BLaER1 treated with 17β-estradiol and CSF1 and Interleukin-3, amounts not matched to agents 10 nM and 100 nM (cell line): Measurements from ENCODE around the gene POU5F1.

Experiments used
- H3K27ac ChIP-seq, 11 experiments: shearing (Covaris generic); formaldehyde crosslinking; 2 replicates each; pipeline ENCODE4 v1.8.1; 2022
- H3K27me3 ChIP-seq, 11 experiments: shearing (Covaris generic); formaldehyde crosslinking; 2 replicates each; pipeline ENCODE4 v1.8.1; 2022
- H3K36me3 ChIP-seq, 11 experiments: shearing (Covaris generic); formaldehyde crosslinking; 2 replicates each; pipeline ENCODE4 v1.8.1; 2022
- H3K4me1 ChIP-seq, 10 experiments: shearing (Covaris generic); formaldehyde crosslinking; 2 replicates each; pipeline ENCODE4 v1.8.1; 2022
- H3K4me2 ChIP-seq, 11 experiments: shearing (Covaris generic); formaldehyde crosslinking; 2 replicates each; pipeline ENCODE4 v1.8.1; 2022
- H3K4me3 ChIP-seq, 10 experiments: shearing (Covaris generic); formaldehyde crosslinking; 2 replicates each; pipeline ENCODE4 v1.8.1; 2022
- H3K9ac ChIP-seq, 11 experiments: shearing (Covaris generic); formaldehyde crosslinking; 2 replicates each; pipeline ENCODE4 v1.8.1; 2022
- H3K9me3 ChIP-seq, 11 experiments: shearing (Covaris generic); formaldehyde crosslinking; replicated peaks in 1 of 11; 2 replicates each; pipeline ENCODE4 v1.8.1; 2022
- H4K20me1 ChIP-seq, 11 experiments: shearing (Covaris generic); formaldehyde crosslinking; 2 replicates each; pipeline ENCODE4 v1.8.1; 2022
- Cebpa-rat ChIP-seq, 11 experiments: shearing (Covaris generic); IDR thresholded peaks; 2 replicates each; pipeline ENCODE4 v1.8.1; 2022

POU5F1 gene

GRCh38 chr6:31154436-31154835, 16.0 kb downstream of the POU5F1 start:
- no peak overlapping the region for H3K27ac ChIP-seq
- peaks cover 28 to 60% (median 43%) of the 10 kb centered on the region in 11 experiments; a peak in 21 of 22 replicates for H3K36me3 ChIP-seq
- no peak for TF ChIP-seq Cebpa-rat (IDR thresholded peaks at IDR 0.05)
- peaks cover 0 to 1% (median 0%) of the 10 kb centered on the region in 11 experiments; a peak in 2 of 22 replicates for H4K20me1 ChIP-seq
- H3K4me1 ChIP-seq = peaks cover 14 to 30% (median 17%) of the 10 kb centered on the region in 10 experiments
- no peaks in the 10 kb centered on the region for H3K27me3 ChIP-seq
- H3K4me2 ChIP-seq = no peak overlapping the region
- no peak overlapping the region for H3K4me3 ChIP-seq
- H3K9ac ChIP-seq = 0 out of 22 replicates have a peak overlapping the region, but pooled peaks of 1 of the 11 experiments have one; percentile 31
- H3K9me3 ChIP-seq = no peaks in the 10 kb centered on the region

DNA sequence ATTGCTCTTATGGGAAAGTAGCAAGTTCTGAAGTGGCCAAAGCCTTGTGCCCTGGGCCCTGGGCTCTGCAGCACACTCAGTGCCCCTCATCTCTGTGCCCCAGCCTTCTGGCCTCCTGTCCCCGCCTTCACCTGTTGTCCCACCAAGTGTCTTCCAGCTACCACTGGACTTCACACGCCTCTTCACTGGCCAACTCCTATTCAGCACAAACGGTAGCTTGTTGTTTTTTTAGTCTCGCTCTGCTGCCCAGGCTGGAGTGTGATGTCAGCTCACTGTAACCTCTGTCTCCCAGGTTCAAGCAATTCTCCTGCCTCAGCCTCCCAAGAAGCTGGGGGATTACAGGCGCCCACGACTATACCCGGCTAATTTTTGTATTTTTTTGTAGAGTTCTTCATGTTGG, 17.7 kb downstream of the POU5F1 start:
- H3K9ac ChIP-seq = 0 out of 22 replicates have a peak overlapping the region, but pooled peaks of 1 of the 11 experiments have one; percentile 18
- H3K27ac ChIP-seq = no peak overlapping the region
- H3K4me3 ChIP-seq = no peak overlapping the region
- H3K36me3 ChIP-seq = peaks cover 31 to 70% (median 45%) of the 10 kb centered on the region in 11 experiments; a peak in 21 of 22 replicates
- H3K27me3 ChIP-seq = no peaks in the 10 kb centered on the region
- no peaks in the 10 kb centered on the region for H3K9me3 ChIP-seq
- no peak overlapping the region for H3K4me2 ChIP-seq
- H3K4me1 ChIP-seq = peaks cover 8 to 23% (median 11%) of the 10 kb centered on the region in 10 experiments; a peak in 19 of 20 replicates
- TF ChIP-seq Cebpa-rat (IDR thresholded peaks at IDR 0.05) = no peak
- no peaks in the 10 kb centered on the region; a peak in 2 of 22 replicates for H4K20me1 ChIP-seq

DNA sequence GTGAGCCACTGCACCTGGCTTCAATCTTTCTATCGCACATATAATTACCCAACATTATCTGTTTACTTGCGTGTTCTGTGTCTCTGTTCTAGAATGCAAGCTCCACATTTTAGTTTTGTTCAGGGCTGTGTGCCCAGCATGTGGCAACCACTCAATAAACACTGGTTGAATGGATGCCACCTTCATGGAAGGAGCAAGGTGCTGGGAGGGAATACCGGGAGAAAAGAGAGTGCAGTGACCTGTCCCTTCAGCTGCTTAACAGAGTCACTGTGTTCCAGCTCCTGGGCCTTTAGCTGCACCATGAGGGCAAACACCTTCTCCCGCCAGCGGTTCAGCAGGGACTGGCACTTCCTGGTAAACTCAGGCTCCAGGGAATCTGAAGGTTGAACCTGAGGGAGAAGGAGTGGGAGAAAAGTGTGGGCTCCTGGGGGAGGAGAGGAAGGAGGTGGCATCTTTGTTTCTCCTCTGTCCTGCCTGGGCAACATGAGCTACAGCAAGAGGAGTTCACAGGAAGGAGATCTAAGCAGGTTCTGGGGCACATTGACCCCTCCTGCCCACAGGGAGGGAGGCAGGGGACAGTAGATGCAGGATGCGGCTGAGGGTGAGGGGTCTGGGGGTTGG, 20.5 kb downstream of the POU5F1 start:
- no peak overlapping the region for H3K27ac ChIP-seq
- H3K36me3 ChIP-seq = peaks cover 25 to 74% (median 46%) of the 10 kb centered on the region in 11 experiments; a peak in 21 of 22 replicates
- H3K4me3 ChIP-seq = no peak overlapping the region
- H4K20me1 ChIP-seq = peaks cover 0 to 2% (median 0%) of the 10 kb centered on the region in 11 experiments; a peak in 2 of 22 replicates
- H3K27me3 ChIP-seq = no peaks in the 10 kb centered on the region
- no peaks in the 10 kb centered on the region for H3K9me3 ChIP-seq
- TF ChIP-seq Cebpa-rat (IDR thresholded peaks at IDR 0.05) = no peak
- H3K9ac ChIP-seq = no peak overlapping the region
- no peak overlapping the region for H3K4me2 ChIP-seq
- peaks cover 0 to 9% (median 0%) of the 10 kb centered on the region in 10 experiments; a peak in 3 of 20 replicates for H3K4me1 ChIP-seq

DNA sequence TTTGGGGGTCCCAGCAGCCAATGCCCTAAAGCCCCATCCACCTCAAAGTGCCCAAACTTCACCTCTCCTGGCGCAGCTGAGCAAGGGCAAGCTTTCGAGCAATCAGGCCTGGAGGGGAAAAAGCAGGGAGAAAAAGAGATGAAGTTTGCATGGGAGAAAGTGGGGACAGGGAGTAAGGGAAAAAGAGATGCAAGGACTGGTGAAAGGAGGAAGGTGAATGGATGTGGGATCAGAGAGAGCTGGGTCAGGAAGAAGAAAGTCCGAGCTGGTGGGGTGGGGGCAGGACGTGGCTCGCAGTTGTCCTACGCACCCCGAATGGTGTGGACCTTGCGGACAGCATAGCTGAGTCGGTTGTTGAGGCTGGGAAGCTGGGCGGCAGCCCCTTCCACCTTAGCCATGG, 25.1 kb downstream of the POU5F1 start:
- H3K27ac ChIP-seq = no peak overlapping the region

GRCh38 chr6:31144970-31145340, 25.5 kb downstream of the POU5F1 start:
- TF ChIP-seq Cebpa-rat (IDR thresholded peaks at IDR 0.05) = no peak
- no peaks in the 10 kb centered on the region for H3K9me3 ChIP-seq
- H4K20me1 ChIP-seq = peaks cover 0 to 6% (median 0%) of the 10 kb centered on the region in 11 experiments; a peak in 2 of 22 replicates
- peaks cover 29 to 62% (median 42%) of the 10 kb centered on the region in 11 experiments for H3K36me3 ChIP-seq
- no peak overlapping the region for H3K27ac ChIP-seq
- H3K27me3 ChIP-seq = no peaks in the 10 kb centered on the region
- no peak overlapping the region for H3K9ac ChIP-seq
- no peaks in the 10 kb centered on the region for H3K4me1 ChIP-seq
- no peak overlapping the region for H3K4me2 ChIP-seq
- no peak overlapping the region for H3K4me3 ChIP-seq

More for the DNA sequence above, 25.1 kb downstream of the POU5F1 start:
- Histone ChIP-seq H3K9me3 (no peaks in the 10 kb centered on the region), H3K4me2 (no peak overlapping the region), H4K20me1 (peaks cover 0 to 6% (median 0%) of the 10 kb centered on the region in 11 experiments; a peak in 2 of 22 replicates), H3K36me3 (peaks cover 31 to 66% (median 46%) of the 10 kb centered on the region in 11 experiments), H3K27me3 (no peaks in the 10 kb centered on the region), H3K4me3 (no peak overlapping the region), H3K9ac (0 out of 22 replicates have a peak overlapping the region, but pooled peaks of 1 of the 11 experiments have one; percentile 11), H3K4me1 (no peaks in the 10 kb centered on the region)
- no peak for TF ChIP-seq Cebpa-rat (IDR thresholded peaks at IDR 0.05)

- TF ChIP-seq Cebpa-rat (IDR thresholded peaks at IDR 0.05) = no peak
- H3K27ac ChIP-seq = no peak overlapping the region
- H3K36me3 ChIP-seq = peaks cover 23 to 57% (median 39%) of the 10 kb centered on the region in 11 experiments; a peak in 21 of 22 replicates
Observed at GRCh38 chr6:31144296-31144969, 26.0 kb downstream of the POU5F1 start.

DNA sequence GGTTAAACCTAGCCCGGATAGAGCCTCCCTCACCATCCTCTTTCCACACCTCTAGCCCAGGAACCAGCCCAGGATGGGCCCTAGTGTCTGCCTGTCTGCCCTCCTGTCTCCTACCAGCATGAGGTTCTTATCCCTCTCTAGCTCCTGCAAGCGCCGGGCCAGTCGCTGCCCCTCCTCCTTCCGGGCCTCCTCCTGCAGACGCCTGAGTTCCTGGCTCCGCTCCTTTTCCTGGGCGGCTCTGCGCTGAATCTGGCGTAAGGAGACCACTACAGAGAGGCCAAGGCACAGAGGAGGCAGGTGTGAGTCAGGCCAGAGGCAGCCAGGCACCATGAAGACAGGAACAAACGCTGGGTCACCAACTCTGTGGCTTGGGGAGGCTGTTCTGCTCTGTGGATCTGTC, 27.3 kb downstream of the POU5F1 start:
- Histone ChIP-seq H3K27ac (no peak overlapping the region), H3K4me1 (no peaks in the 10 kb centered on the region), H4K20me1 (peaks cover 0 to 6% (median 0%) of the 10 kb centered on the region in 11 experiments; a peak in 1 of 22 replicates), H3K4me3 (no peak overlapping the region), H3K36me3 (peaks cover 21 to 50% (median 35%) of the 10 kb centered on the region in 11 experiments; a peak in 21 of 22 replicates), H3K9ac (no peak overlapping the region; a peak in 1 of 22 replicates), H3K9me3 (no peaks in the 10 kb centered on the region), H3K4me2 (no peak overlapping the region), H3K27me3 (no peaks in the 10 kb centered on the region)
- TF ChIP-seq Cebpa-rat (IDR thresholded peaks at IDR 0.05) = no peak

More at GRCh38 chr6:31144296-31144969, 26.0 kb downstream of the POU5F1 start:
- Histone ChIP-seq H3K4me2 (no peak overlapping the region), H3K9ac (no peak overlapping the region), H3K4me3 (no peak overlapping the region), H3K4me1 (no peaks in the 10 kb centered on the region), H4K20me1 (peaks cover 0 to 6% (median 0%) of the 10 kb centered on the region in 11 experiments; a peak in 2 of 22 replicates), H3K9me3 (no peaks in the 10 kb centered on the region), H3K27me3 (no peaks in the 10 kb centered on the region)

DNA sequence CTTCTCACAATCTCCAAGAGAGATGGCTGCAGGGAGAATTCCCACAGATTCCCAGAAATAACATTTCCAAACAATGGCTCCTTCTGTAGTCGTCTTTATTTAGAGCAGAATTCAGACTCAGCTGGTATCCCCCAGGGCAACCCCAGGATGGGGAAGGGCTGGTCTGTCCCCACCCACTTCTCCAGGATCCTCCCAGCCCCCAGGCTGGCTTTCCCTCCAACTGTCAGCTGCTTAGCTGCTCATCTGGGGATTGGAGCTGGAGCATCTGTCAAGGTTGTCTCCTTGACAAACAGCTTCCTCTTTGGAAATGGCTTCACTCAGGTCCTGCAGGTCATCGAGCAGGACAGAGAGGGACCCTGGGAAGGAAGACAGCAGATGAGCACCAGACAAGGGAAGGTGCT, 28.1 kb downstream of the POU5F1 start:
- no peak for TF ChIP-seq Cebpa-rat (IDR thresholded peaks at IDR 0.05)
- Histone ChIP-seq H3K4me2 (no peak overlapping the region), H3K9me3 (no peaks in the 10 kb centered on the region), H4K20me1 (peaks cover 0 to 6% (median 0%) of the 10 kb centered on the region in 11 experiments; a peak in 1 of 22 replicates), H3K9ac (no peak overlapping the region; a peak in 1 of 22 replicates), H3K27ac (no peak overlapping the region), H3K27me3 (no peaks in the 10 kb centered on the region), H3K36me3 (peaks cover 21 to 48% (median 35%) of the 10 kb centered on the region in 11 experiments; a peak in 21 of 22 replicates), H3K4me1 (peaks cover 0 to 6% (median 5%) of the 10 kb centered on the region in 10 experiments; a peak in 11 of 20 replicates), H3K4me3 (no peak overlapping the region)

DNA sequence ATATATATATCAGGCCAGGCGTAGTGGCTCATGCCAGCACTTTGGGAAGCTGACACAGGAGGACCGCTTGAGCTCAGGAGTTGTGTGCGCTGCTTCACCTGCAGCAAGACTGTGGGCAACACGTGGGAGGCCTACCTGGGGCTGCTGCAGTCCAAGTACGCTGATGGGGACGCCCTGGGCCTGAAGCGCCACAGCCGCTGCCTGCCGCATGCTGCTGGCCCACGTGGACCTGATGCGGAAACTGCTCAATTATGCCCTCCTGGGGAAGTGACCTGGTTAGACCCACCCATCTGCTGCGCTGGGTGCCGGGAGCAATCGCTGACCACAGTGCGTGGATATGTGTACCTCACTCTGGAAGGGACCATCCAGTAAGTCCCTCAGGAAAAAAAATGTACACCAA, 29.8 kb downstream of the POU5F1 start:
- Histone ChIP-seq H3K4me1 (peaks cover 0 to 6% (median 5%) of the 10 kb centered on the region in 10 experiments; a peak in 11 of 20 replicates), H3K4me2 (no peak overlapping the region), H3K36me3 (peaks cover 21 to 34% (median 31%) of the 10 kb centered on the region in 11 experiments; a peak in 21 of 22 replicates), H3K4me3 (no peak overlapping the region), H3K9me3 (no peaks in the 10 kb centered on the region), H3K27me3 (no peaks in the 10 kb centered on the region), H4K20me1 (peaks cover 0 to 6% (median 0%) of the 10 kb centered on the region in 11 experiments; a peak in 1 of 22 replicates), H3K27ac (no peak overlapping the region), H3K9ac (no peak overlapping the region)
- TF ChIP-seq Cebpa-rat (IDR thresholded peaks at IDR 0.05) = no peak
